ENCODE results near the gene RGSL1. TPM values are rescaled to one million over a fixed set of nuclear protein-coding genes. Genes with fewer than 3 reads are reported as not detected.

Gene RGSL1
- total RNA-seq, 1 experiment from 2014 or later: not detected

GRCh38 chr1:182600745-182601415 is 150.9 kb downstream of the RGSL1 start:
- in situ Hi-C loops (cut with HindIII; ENCODE audit: low pct_unique_long_range_greater_than_20kb, low sequenced_read_pairs): no loop called here
- DNase-seq (ENCODE audit: low read depth): no peak

GRCh38 chr1:182601416-182601786 is 151.5 kb downstream of the RGSL1 start:
- DNase-seq (ENCODE audit: low read depth): peak; percentile 54
- in situ Hi-C loops (cut with HindIII; ENCODE audit: low pct_unique_long_range_greater_than_20kb, low sequenced_read_pairs): no loop called here

DNA sequence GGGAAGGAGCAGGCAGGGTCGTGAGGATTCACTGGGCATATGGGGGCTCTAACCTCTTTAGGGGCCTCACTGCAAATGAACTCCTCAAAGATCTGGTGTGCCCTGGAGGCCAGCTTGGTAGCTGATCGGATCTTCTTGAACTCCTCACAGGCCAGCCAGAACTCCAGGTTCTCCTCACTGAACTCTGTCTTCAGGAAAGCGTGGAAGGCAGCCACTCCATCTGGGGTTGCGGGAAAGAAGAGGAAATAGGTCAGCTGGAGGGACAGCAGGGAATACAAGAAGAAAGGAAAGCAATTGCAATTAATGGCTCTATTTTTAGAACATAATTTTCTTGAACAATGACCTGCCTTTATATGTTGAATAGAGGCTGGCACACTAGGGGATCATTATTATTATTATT is 152.0 kb downstream of the RGSL1 start:
- DNase-seq (ENCODE audit: low read depth): no peak
- in situ Hi-C loops (cut with HindIII; ENCODE audit: low pct_unique_long_range_greater_than_20kb, low sequenced_read_pairs): no loop called here

DNA sequence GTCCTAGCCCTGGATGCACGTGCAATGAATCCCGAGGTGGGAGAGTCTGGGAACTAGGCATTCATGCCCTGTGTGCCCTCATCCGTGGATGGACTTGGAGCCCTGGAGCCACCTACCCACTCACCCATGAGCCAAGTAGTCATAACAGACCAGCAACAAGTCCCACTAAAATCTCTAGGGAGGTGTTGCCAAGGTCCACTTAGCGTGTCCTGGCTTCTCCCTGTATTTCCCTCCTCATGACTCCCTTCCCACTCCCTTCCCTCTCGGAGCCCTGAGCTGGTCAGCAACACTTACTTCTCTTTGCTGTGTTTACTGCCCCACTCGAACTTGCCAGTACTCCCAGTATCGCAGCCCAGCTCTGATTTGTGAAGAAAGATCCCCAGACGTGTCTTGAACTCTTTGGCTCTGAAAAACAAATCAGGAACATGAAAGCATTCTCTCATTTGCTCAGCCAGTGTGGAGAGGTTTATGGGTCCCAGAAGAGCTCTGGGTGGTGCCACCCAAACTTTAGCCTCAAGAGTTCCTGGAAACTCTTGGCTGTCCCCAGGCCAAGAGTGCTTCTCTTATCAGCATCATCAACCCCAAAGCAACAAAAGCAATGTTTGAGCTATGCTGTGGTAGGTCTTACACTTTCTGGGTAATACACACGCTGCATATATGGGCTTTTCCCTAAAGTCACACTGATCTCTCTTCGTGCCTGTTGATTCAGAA is 153.1 kb downstream of the RGSL1 start:
- in situ Hi-C loops (cut with HindIII; ENCODE audit: low pct_unique_long_range_greater_than_20kb, low sequenced_read_pairs): no loop called here
- DNase-seq (ENCODE audit: low read depth): no peak

DNA sequence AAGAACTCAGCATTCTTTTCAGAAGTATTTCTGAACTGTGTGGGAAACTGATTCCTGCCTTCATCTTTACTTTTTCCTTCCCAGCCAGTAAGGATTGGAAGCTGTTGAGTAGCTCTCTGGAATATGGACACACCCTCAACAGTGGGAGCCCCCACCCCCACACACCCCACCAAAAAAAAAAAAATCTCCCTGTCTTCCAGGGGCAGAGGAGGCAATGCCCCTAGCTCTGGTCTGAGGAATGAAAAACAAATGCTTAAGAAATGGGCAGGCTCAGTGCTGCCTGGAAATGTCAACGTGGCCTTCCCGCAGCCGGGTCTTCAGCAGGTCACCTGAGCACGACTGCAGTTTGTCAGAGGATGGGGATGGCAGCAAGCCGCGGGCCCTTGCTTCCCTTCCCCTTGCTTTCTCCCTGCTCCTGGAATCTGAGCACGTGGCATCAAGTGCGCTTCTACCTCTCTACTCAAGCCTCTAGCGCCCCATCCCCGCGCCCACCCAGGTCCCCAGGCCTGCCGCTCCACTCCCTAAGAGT is 153.8 kb downstream of the RGSL1 start:
- DNase-seq (ENCODE audit: low read depth): no peak
- in situ Hi-C loops (cut with HindIII; ENCODE audit: low pct_unique_long_range_greater_than_20kb, low sequenced_read_pairs): no loop called here

GRCh38 chr1:182604175-182605164 is 154.5 kb downstream of the RGSL1 start, which contains the start of gene RGS16:
Gene RGS16 (minus strand): TSS chr1:182604389. CDS start chr1:182604259, 130 bp downstream.
- in situ Hi-C loops (cut with HindIII; ENCODE audit: low pct_unique_long_range_greater_than_20kb, low sequenced_read_pairs): no loop called here
- peak; percentile 69 for DNase-seq (ENCODE audit: low read depth)

GRCh38 chr1:182607566-182607965 is 157.6 kb downstream of the RGSL1 start:
- in situ Hi-C loops (cut with HindIII; ENCODE audit: low pct_unique_long_range_greater_than_20kb, low sequenced_read_pairs): no loop called here

DNA sequence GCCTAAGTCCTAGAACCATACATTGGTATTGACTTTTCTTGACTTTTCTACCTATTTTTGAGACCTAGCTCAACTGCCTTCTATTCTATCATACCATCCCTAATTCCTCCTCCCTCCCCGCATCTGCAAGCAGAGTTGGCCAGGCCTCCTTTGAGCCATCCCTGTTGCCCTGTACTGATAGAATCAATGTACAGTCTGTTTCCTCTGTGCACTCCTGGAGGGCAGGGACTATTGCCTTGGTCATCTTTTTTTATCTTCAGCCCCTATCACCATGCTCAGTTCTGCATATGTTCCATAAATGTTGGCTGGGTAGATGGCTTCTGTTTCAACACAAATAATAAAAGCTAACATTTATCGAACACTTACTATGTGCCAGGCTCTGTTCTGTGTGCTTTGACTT is 158.3 kb downstream of the RGSL1 start:
- DNase-seq (ENCODE audit: low read depth): no peak
- in situ Hi-C loops (cut with HindIII; ENCODE audit: low pct_unique_long_range_greater_than_20kb, low sequenced_read_pairs): no loop called here

More at GRCh38 chr1:182607566-182607965, 157.6 kb downstream of the RGSL1 start:
- no peak for DNase-seq (ENCODE audit: low read depth)

- in situ Hi-C loops (cut with HindIII; ENCODE audit: low pct_unique_long_range_greater_than_20kb, low sequenced_read_pairs): no loop called here
- DNase-seq (ENCODE audit: low read depth): no peak
Measured at GRCh38 chr1:182608845-182609610, 159.1 kb downstream of the RGSL1 start.

Other genes starting within 250 kb of the RGSL1 start
- 3.7 and 11.8 TPM in 2 replicates for gene GLUL, start 58.4 kb upstream of the RGSL1 start, total RNA-seq (2014; rRNA removed; shearing (Covaris generic); ENCODE audit: low replicate concordance)
- gene TEDDM1, start 49.5 kb upstream of the RGSL1 start, total RNA-seq (2014; rRNA removed; shearing (Covaris generic); ENCODE audit: low replicate concordance): not detected in 2 replicates
- gene RNASEL, start 139.1 kb downstream of the RGSL1 start, total RNA-seq (2014; rRNA removed; shearing (Covaris generic); ENCODE audit: low replicate concordance): 5.0 and 6.4 TPM in 2 replicates
- not detected in 2 replicates for gene RGS16, start 154.2 kb downstream of the RGSL1 start, total RNA-seq (2014; rRNA removed; shearing (Covaris generic); ENCODE audit: low replicate concordance)
- gene RGS8, start 234.4 kb downstream of the RGSL1 start, total RNA-seq (2014; rRNA removed; shearing (Covaris generic); ENCODE audit: low replicate concordance): not detected in 2 replicates

Measured in Caki2 (cell line).